H1 (cell line): ENCODE measurements around the gene AGBL4. TPM values are rescaled to one million over a fixed set of nuclear protein-coding genes. Genes with fewer than 3 reads are reported as not detected.

Source experiments
- CTCF ChIA-PET: fragments of 300-600 bp; sonication (Branson Sonifier 250); formaldehyde crosslinking; loops from one replicate; lab custom pipeline; 2021; ENCODE audit not compliant: partially characterized antibody; lab: Charles Lee
- POLR2A ChIA-PET: fragments of 300-600 bp; sonication (Branson Sonifier 250); formaldehyde crosslinking; loops from one replicate; lab custom pipeline; 2021; ENCODE audit warnings: inconsistent platforms; ENCODE audit not compliant: partially characterized antibody; lab: Charles Lee
- DNase-seq, 2 experiments: peaks; one replicate each; pipeline versions ENCODE4 v3.0.0 to v3.0.0-alpha.2; 2010 to 2022; ENCODE audit warnings: low spot score in 2 of 2, low read depth in 1 of 2, mixed read lengths in 1 of 2
- FAIRE-seq: peaks from 2 replicates; lab custom pipeline; 2011; peaks lifted over from hg19 to GRCh38; lab: Jason Lieb, UNC
- H2AFZ ChIP-seq: 2 replicates; pipeline ENCODE4 v1.8.1; 2012; ENCODE audit warnings: low read length, inconsistent platforms
- H2AK5ac ChIP-seq: 2 replicates; pipeline ENCODE4 v1.6.1; 2013; ENCODE audit warnings: low read depth, low read length
- H2BK120ac ChIP-seq: replicated peaks from 2 replicates; pipeline ENCODE3; 2013; ENCODE audit warnings: low read depth, low read length, inconsistent platforms
- H2BK12ac ChIP-seq: 2 replicates; pipeline ENCODE4 v1.6.1; 2013; ENCODE audit warnings: low read depth, low read length
- H2BK15ac ChIP-seq: 2 replicates; pipeline ENCODE4 v1.6.1; 2013; ENCODE audit warnings: low read length
- H2BK20ac ChIP-seq: 2 replicates; pipeline ENCODE4 v1.6.1; 2013; ENCODE audit warnings: low read length
- H2BK5ac ChIP-seq: 2 replicates; pipeline ENCODE4 v1.6.1; 2013; ENCODE audit warnings: low read depth, low read length
- H3K14ac ChIP-seq: 2 replicates; pipeline ENCODE4 v1.6.1; 2013; ENCODE audit warnings: inconsistent platforms; ENCODE audit not compliant: insufficient read length
- H3K18ac ChIP-seq: 2 replicates; pipeline ENCODE4 v1.6.1; 2013; ENCODE audit warnings: low read length; ENCODE audit errors: extremely low read depth
- H3K23ac ChIP-seq: 2 replicates; pipeline ENCODE4 v1.6.1; 2013; ENCODE audit warnings: inconsistent platforms; ENCODE audit not compliant: insufficient read length
- H3K23me2 ChIP-seq: 2 replicates; pipeline ENCODE4 v1.6.1; 2013; ENCODE audit warnings: low read depth, low read length
- H3K27ac ChIP-seq: 2 replicates; pipeline ENCODE4 v1.6.1; 2011; ENCODE audit warnings: low read depth, low read length, inconsistent platforms
- H3K27me3 ChIP-seq, 4 experiments: replicated peaks in 1 of 4; 1 replicate in 1 of 4; 2 replicates in 3 of 4; pipeline versions ENCODE4 v1.6.1 to v1.8.1; 2011 to 2013; ENCODE audit warnings: low read length in 3 of 4, mild to moderate bottlenecking in 3 of 4, inconsistent platforms in 2 of 4, mixed read lengths in 2 of 4, moderate library complexity in 1 of 4; ENCODE audit not compliant: control insufficient read depth in 3 of 4, insufficient read depth in 3 of 4; ENCODE audit errors: extremely low read depth in 1 of 4
- H3K36me3 ChIP-seq, 4 experiments: 2 replicates each; pipeline versions ENCODE4 v1.6.1 to v1.8.1; 2011 to 2013; ENCODE audit warnings: mild to moderate bottlenecking in 4 of 4, low read length in 3 of 4, moderate library complexity in 2 of 4, control low read depth in 1 of 4, inconsistent platforms in 1 of 4; ENCODE audit not compliant: insufficient read depth in 4 of 4, control insufficient read depth in 2 of 4
- H3K4ac ChIP-seq: replicated peaks from 2 replicates; pipeline ENCODE3; 2013; ENCODE audit warnings: low read length, low read depth, mixed read lengths, inconsistent platforms; ENCODE audit not compliant: insufficient read length
- H3K4me1 ChIP-seq, 4 experiments: replicated peaks in 1 of 4; 1 replicate in 1 of 4; 2 replicates in 3 of 4; pipeline versions ENCODE4 v1.6.1 to v1.8.1; 2011 to 2013; ENCODE audit warnings: low read length in 3 of 4, inconsistent platforms in 2 of 4, mixed read lengths in 1 of 4; ENCODE audit not compliant: insufficient read depth in 4 of 4, control insufficient read depth in 3 of 4
- H3K4me2 ChIP-seq, 2 experiments: 2 replicates each; pipeline versions ENCODE4 v1.6.1 to v1.8.1; 2011 to 2013; ENCODE audit warnings: low read depth in 2 of 2, low read length in 2 of 2, control low read depth in 1 of 2, inconsistent platforms in 1 of 2, mild to moderate bottlenecking in 1 of 2; ENCODE audit not compliant: insufficient read depth in 1 of 2
- H3K4me3 ChIP-seq, 4 experiments: fragments of 200-600, 300-600 bp in 1 of 4; sonication (generic), shearing (Covaris generic), sonication (Bioruptor Twin) in 1 of 4; 2 replicates each; pipeline versions ENCODE4 v1.5.1 to v1.8.1; 2011 to 2016; ENCODE audit warnings: low read length in 4 of 4, low read depth in 3 of 4, control low read depth in 2 of 4, inconsistent platforms in 2 of 4, mild to moderate bottlenecking in 2 of 4, mixed read lengths in 1 of 4, moderate library complexity in 1 of 4; ENCODE audit not compliant: insufficient read depth in 2 of 4; ENCODE audit errors: extremely low read depth in 1 of 4
- H3K56ac ChIP-seq: replicated peaks from 2 replicates; pipeline ENCODE3; 2013; ENCODE audit warnings: low read depth, mild to moderate bottlenecking, mixed read lengths, low read length, inconsistent platforms; ENCODE audit not compliant: insufficient read length
- H3K79me1 ChIP-seq: 2 replicates; pipeline ENCODE4 v1.6.1; 2013; ENCODE audit warnings: low read depth, low read length, control low read depth
- H3K79me2 ChIP-seq, 2 experiments: 2 replicates each; pipeline versions ENCODE4 v1.6.1 to v1.8.1; 2012 to 2013; ENCODE audit warnings: low read length in 2 of 2, mild to moderate bottlenecking in 2 of 2, inconsistent platforms in 1 of 2; ENCODE audit not compliant: insufficient read depth in 2 of 2, control insufficient read depth in 1 of 2
- H3K9ac ChIP-seq, 4 experiments: replicated peaks in 1 of 4; 1 replicate in 1 of 4; 2 replicates in 3 of 4; pipeline versions ENCODE4 v1.6.1 to v1.8.1; 2011 to 2013; ENCODE audit warnings: low read depth in 3 of 4, low read length in 3 of 4, control low read depth in 2 of 4, mild to moderate bottlenecking in 2 of 4, moderate library complexity in 2 of 4, inconsistent platforms in 1 of 4; ENCODE audit errors: extremely low read depth in 1 of 4
- H3K9me3 ChIP-seq, 2 experiments: 2 replicates each; pipeline versions ENCODE4 v1.6.1 to v1.8.1; 2012 to 2013; ENCODE audit warnings: mild to moderate bottlenecking in 2 of 2, moderate library complexity in 2 of 2, control low read depth in 1 of 2, inconsistent platforms in 1 of 2, low read depth in 1 of 2, low read length in 1 of 2, mixed read lengths in 1 of 2; ENCODE audit not compliant: insufficient read depth in 2 of 2
- H4K20me1 ChIP-seq, 2 experiments: replicated peaks in 1 of 2; 2 replicates each; pipeline versions ENCODE3 to v1.8.1; 2011 to 2013; ENCODE audit warnings: inconsistent platforms in 2 of 2, low read length in 2 of 2, mild to moderate bottlenecking in 1 of 2; ENCODE audit not compliant: insufficient read depth in 2 of 2, control insufficient read depth in 1 of 2
- H4K5ac ChIP-seq: 2 replicates; pipeline ENCODE4 v1.6.1; 2013; ENCODE audit warnings: low read length, low read depth, mixed read lengths, inconsistent platforms; ENCODE audit not compliant: insufficient read length
- H4K8ac ChIP-seq: 2 replicates; pipeline ENCODE4 v1.8.0; 2013; ENCODE audit warnings: mild to moderate bottlenecking, moderate library complexity, low read length, inconsistent platforms; ENCODE audit not compliant: insufficient read depth; ENCODE audit errors: extremely low read depth
- H4K91ac ChIP-seq: replicated peaks from 2 replicates; pipeline ENCODE3; 2013; ENCODE audit warnings: low read length, mixed read lengths, inconsistent platforms; ENCODE audit not compliant: insufficient read length
- CBX5 ChIP-seq: fragments of 300-800, 300-1000 bp; sonication (generic); IDR thresholded peaks from 2 replicates; pipeline ENCODE4 v1.7.1; 2016; ENCODE audit warnings: antibody characterized with exemption, low read length, low read depth
- CHD2 ChIP-seq: IDR thresholded peaks from 2 replicates; pipeline ENCODE4 v1.6.1; 2012; ENCODE audit warnings: low read length, improper control_type of control experiment
- EGR1 ChIP-seq: IDR thresholded peaks from 2 replicates; pipeline ENCODE4 v1.6.1; 2011; ENCODE audit warnings: low read depth, low read length, borderline replicate concordance
- JUN ChIP-seq: IDR thresholded peaks from 2 replicates; pipeline ENCODE4 v1.6.1; 2011; ENCODE audit warnings: low read depth, mild to moderate bottlenecking, improper control_type of control experiment, low read length
- JUND ChIP-seq: IDR thresholded peaks from 2 replicates; pipeline ENCODE4 v1.6.1; 2011; ENCODE audit warnings: mild to moderate bottlenecking, improper control_type of control experiment, low read length
- KDM1A ChIP-seq: fragments of 200-600, 300-600 bp; sonication (generic); IDR thresholded peaks from 2 replicates; pipeline ENCODE4 v1.7.1; 2016; ENCODE audit warnings: mild to moderate bottlenecking, low read length, borderline replicate concordance
- KDM5A ChIP-seq: fragments of 200-600 bp; IDR thresholded peaks from 2 replicates; pipeline ENCODE4 v1.7.1; 2012; ENCODE audit warnings: mild to moderate bottlenecking, low read length, inconsistent platforms, mixed read lengths
- RNF2 ChIP-seq: fragments of 200-900, 300-1000 bp; sonication (generic); IDR thresholded peaks from 2 replicates; pipeline ENCODE4 v1.7.1; 2016; ENCODE audit warnings: borderline replicate concordance, low read depth, mild to moderate bottlenecking, antibody characterized with exemption, low read length; ENCODE audit not compliant: poor library complexity, severe bottlenecking; ENCODE audit errors: missing control alignments
- TBP ChIP-seq: IDR thresholded peaks from 2 replicates; pipeline ENCODE4 v1.6.1; 2011; ENCODE audit warnings: low read depth, low read length, improper control_type of control experiment
- TEAD4 ChIP-seq: IDR thresholded peaks from 2 replicates; pipeline ENCODE4 v1.6.1; 2012; ENCODE audit warnings: low read depth, low read length, inconsistent platforms, mixed read lengths
- YY1 ChIP-seq: IDR thresholded peaks from 2 replicates; pipeline ENCODE4 v1.6.1; 2011; ENCODE audit warnings: low read depth, mild to moderate bottlenecking, low read length
- WGBS, 2 experiments: shearing (Covaris generic) in 1 of 2; methylation state at CpG; one replicate each; pipeline versions ENCODE4 v1.1.6 to v1.1.7; 2013 to 2015; ENCODE audit warnings: low lambda C conversion rate in 2 of 2, mixed read lengths in 2 of 2, inconsistent platforms in 1 of 2, low coverage in 1 of 2, missing lambda C conversion rate in 1 of 2; ENCODE audit not compliant: insufficient replicate concordance in 2 of 2, insufficient coverage in 1 of 2, insufficient read length in 1 of 2; ENCODE audit errors: extremely low coverage in 1 of 2, missing lambda C conversion rate in 1 of 2; 5-methylcytosine and 5-hydroxymethylcytosine counted together
- polyA plus RNA-seq, 7 experiments: library from polyadenylated mRNA; depleted of rRNA in 3 of 7; stranded (reverse) in 5 of 7; unstranded in 2 of 7; fragments of >200 nt in 5 of 7; fragments of 200-250 nt in 2 of 7; gene quantifications; 1 replicate in 5 of 7; 2 replicates in 1 of 7; 4 replicates in 1 of 7; pipeline versions ENCODE4 v1.2.1 to v1.2.3, GENCODE V29; 2011 to 2013; ENCODE audit warnings: missing spikeins in 2 of 7, mixed read lengths in 2 of 7
- total RNA-seq: library from RNA; stranded (reverse); fragmentation: NEBNext Ultra II Directional; extraction: Animal tissue kit (Norgen Biotek cat#: 25700); gene quantifications from 2 replicates; pipeline ENCODE4 v1.2.1, GENCODE V29; 2021
- TF ChIP-seq, protein P1 (sequence below): IDR thresholded peaks from 2 replicates; pipeline ENCODE4 v1.6.1; 2011; ENCODE audit warnings: low read depth, mild to moderate bottlenecking, low read length; ENCODE audit not compliant: insufficient read depth

The AGBL4 gene
- total and polyA plus RNA-seq, 2 of the 8 experiments (the other 6 are each of a cell fraction or from before 2014, with no cell fraction given): 0.41 to 0.45 TPM

DNA sequence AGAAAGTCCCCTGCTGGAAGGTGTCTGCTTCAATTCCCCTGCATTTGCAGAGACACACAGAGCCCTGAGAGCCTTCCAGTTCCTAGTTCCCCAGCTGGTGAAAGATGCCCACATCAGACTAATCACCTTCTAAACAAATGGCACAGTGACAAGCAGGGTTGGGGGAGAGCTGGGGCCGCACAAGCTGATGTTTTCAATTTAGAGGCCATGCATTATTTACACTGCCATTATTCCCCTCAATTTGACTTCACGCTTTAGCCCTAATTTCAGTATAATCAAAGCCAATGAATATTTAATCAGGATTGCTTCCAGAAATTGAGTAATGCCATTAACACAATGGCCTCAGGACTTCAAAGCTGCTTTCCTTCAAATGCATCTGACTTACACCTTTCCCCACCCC lies 1328.6 kb downstream of the AGBL4 start:
- H4K5ac ChIP-seq: no peak overlapping the region
- POLR2A ChIA-PET: no interaction called here

More for the DNA sequence above, 1328.6 kb downstream of the AGBL4 start:
- no peak overlapping the region for H3K56ac ChIP-seq
- H3K79me1 ChIP-seq: no peaks in the 10 kb centered on the region
- no peak overlapping the region for H2BK5ac ChIP-seq
- no peak overlapping the region for H4K91ac ChIP-seq
- no peaks in the 10 kb centered on the region for H3K27me3 ChIP-seq
- no peak overlapping the region for H2BK120ac ChIP-seq
- TF ChIP-seq TEAD4 (no peak), JUND (no peak), RNF2 (no peak), TBP (no peak), CBX5 (no peak), CHD2 (no peak), KDM5A (no peak), YY1 (no peak), EGR1 (no peak), JUN (no peak), KDM1A (no peak)
- TF ChIP-seq, protein P1, sequence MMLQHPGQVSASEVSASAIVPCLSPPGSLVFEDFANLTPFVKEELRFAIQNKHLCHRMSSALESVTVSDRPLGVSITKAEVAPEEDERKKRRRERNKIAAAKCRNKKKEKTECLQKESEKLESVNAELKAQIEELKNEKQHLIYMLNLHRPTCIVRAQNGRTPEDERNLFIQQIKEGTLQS: no peak
- H3K9ac ChIP-seq: no peak overlapping the region
- H3K4me2 ChIP-seq: no peak overlapping the region
- no peaks in the 10 kb centered on the region for H3K79me2 ChIP-seq
- no peak overlapping the region for H3K18ac ChIP-seq
- WGBS, 2 experiments: 88% methylated on average over 2 of the region's 2 CpGs; no CpG with 5 or more reads in 1 of the 2 experiments
- FAIRE-seq (no peak), DNase-seq (no peak)
- CTCF ChIA-PET: interaction anchor here (0.9 to 11.4 kb wide), 8 partner anchors 10 to 197 kb away, joined by 3 to 203 read pairs (median 34); no protein-coding TSS in a partner anchor
- H4K8ac ChIP-seq: no peak overlapping the region
- no peak overlapping the region for H2AK5ac ChIP-seq
- no peak overlapping the region for H3K4me3 ChIP-seq
- H3K23ac ChIP-seq: no peak overlapping the region
- H4K20me1 ChIP-seq: no peaks in the 10 kb centered on the region
- no peak overlapping the region for H3K14ac ChIP-seq
- H2BK15ac ChIP-seq: no peak overlapping the region
- no peak overlapping the region for H2BK20ac ChIP-seq
- no peak overlapping the region for H3K4ac ChIP-seq
- H2AFZ ChIP-seq: no peak overlapping the region
- no peaks in the 10 kb centered on the region for H3K4me1 ChIP-seq
- no peak overlapping the region for H3K27ac ChIP-seq
- H2BK12ac ChIP-seq: no peak overlapping the region
- no peaks in the 10 kb centered on the region for H3K36me3 ChIP-seq
- no peaks in the 10 kb centered on the region for H3K23me2 ChIP-seq
- H3K9me3 ChIP-seq: no peaks in the 10 kb centered on the region
